Panc1 (cell line): ENCODE measurements around the gene TGFBRAP1. TPM values are rescaled to one million over a fixed set of nuclear protein-coding genes. Genes with fewer than 3 reads are reported as not detected.

Experiments used
- ATAC-seq: fragments of 200-7000 bp; cut with Tn5 transposase; 2 replicates; pipeline ENCODE4 v1.9.1; 2020; ENCODE audit warnings: mild to moderate bottlenecking, moderate library complexity
- BruUV-seq: library from RNA; stranded (reverse); fragments of 400-500 nt; replicated peaks from 2 replicates; lab custom pipeline; 2021; lab: Mats Ljungman, UMichigan
- CTCF ChIA-PET: fragments of 300-600 bp; sonication (Branson Sonifier 250); formaldehyde crosslinking; loops from one replicate; lab custom pipeline; 2022; ENCODE audit warnings: antibody characterized with exemption; lab: Charles Lee
- POLR2A ChIA-PET: fragments of 300-600 bp; sonication (Branson Sonifier 250); formaldehyde crosslinking; loops from one replicate; lab custom pipeline; 2022; ENCODE audit warnings: antibody characterized with exemption; lab: Charles Lee
- DNase-seq: peaks from one replicate; pipeline ENCODE4 v3.0.0-alpha.2; 2010; ENCODE audit warnings: low read depth, low spot score
- H3K27ac ChIP-seq: 2 replicates; pipeline ENCODE4 v1.5.1; 2011; ENCODE audit warnings: mild to moderate bottlenecking, low read length, inconsistent platforms
- H3K27me3 ChIP-seq: fragments of 200-500 bp; sonication (Bioruptor generic); 2 replicates; pipeline ENCODE4 v1.6.0; 2014; ENCODE audit warnings: low read length, inconsistent platforms; ENCODE audit not compliant: control insufficient read depth, insufficient read depth
- H3K36me3 ChIP-seq: fragments of 200-500 bp; sonication (Bioruptor generic); 2 replicates; pipeline ENCODE4 v1.5.1; 2014; ENCODE audit warnings: inconsistent platforms, mild to moderate bottlenecking, low read length, moderate library complexity; ENCODE audit not compliant: control insufficient read depth, insufficient read depth
- H3K4me1 ChIP-seq: 2 replicates; pipeline ENCODE4 v1.5.1; 2011; ENCODE audit warnings: inconsistent platforms, mild to moderate bottlenecking, low read length, moderate library complexity; ENCODE audit not compliant: control insufficient read depth, insufficient read depth
- H3K4me3 ChIP-seq, 2 experiments: 2 replicates each; pipeline ENCODE4 v1.5.1; 2011 to 2012; ENCODE audit warnings: low read depth in 2 of 2, low read length in 2 of 2, mild to moderate bottlenecking in 2 of 2, inconsistent platforms in 1 of 2, moderate library complexity in 1 of 2
- H3K9me3 ChIP-seq: fragments of 200-500 bp; sonication (Bioruptor generic); 2 replicates; pipeline ENCODE4 v1.5.1; 2014; ENCODE audit warnings: low read depth, mild to moderate bottlenecking, inconsistent platforms, low read length, moderate library complexity; ENCODE audit not compliant: control insufficient read depth, insufficient read depth
- CTCF ChIP-seq: fragments of 450-650 bp; IDR thresholded peaks from 2 replicates; pipeline ENCODE4 v1.5.1; 2017; ENCODE audit warnings: mild to moderate bottlenecking
- POLR2AphosphoS5 ChIP-seq: IDR thresholded peaks from 2 replicates; pipeline ENCODE4 v1.6.1; 2012; ENCODE audit warnings: mild to moderate bottlenecking, low read depth, low read length, moderate library complexity
- REST ChIP-seq, 2 experiments: IDR thresholded peaks; 2 replicates each; pipeline ENCODE4 v1.6.1; 2011 to 2012; ENCODE audit warnings: low read depth in 2 of 2, control low read depth in 1 of 2, low read length in 1 of 2, mild to moderate bottlenecking in 1 of 2, moderate library complexity in 1 of 2; ENCODE audit not compliant: insufficient read depth in 1 of 2
- SIN3A ChIP-seq: IDR thresholded peaks from 2 replicates; pipeline ENCODE4 v1.6.1; 2012; ENCODE audit warnings: low read depth, mild to moderate bottlenecking, low read length, moderate library complexity, borderline replicate concordance; ENCODE audit not compliant: insufficient read depth
- TCF7L2 ChIP-seq: IDR thresholded peaks from 2 replicates; pipeline ENCODE4 v1.6.1; 2011; ENCODE audit warnings: mild to moderate bottlenecking, low read depth, low read length, inconsistent platforms
- in situ Hi-C: cut with HindIII; loops from 2 replicates; pipeline ENCODE4 v1.10.0; 2016; ENCODE audit warnings: low sequenced_read_pairs, low pct_unique_long_range_greater_than_20kb
- intact Hi-C: fragments of 100-400 bp; cut with micrococcal nuclease; formaldehyde crosslinking; loops from one replicate; pipeline ENCODE4 v1.10.0; 2022; ENCODE audit not compliant: unreplicated experiment
- total RNA-seq: library from RNA; stranded (reverse); gene quantifications from one replicate; pipeline ENCODE4 v1.2.1, GENCODE V29; 2021; ENCODE audit not compliant: unreplicated experiment

The TGFBRAP1 gene
- total RNA-seq, 1 experiment from 2014 or later = 32.7 TPM

GRCh38 chr2:105231232-105231619 lies 98.3 kb downstream of the TGFBRAP1 start:
- H3K9me3 ChIP-seq = no peaks in the 10 kb centered on the region
- no peak overlapping the region for H3K27ac ChIP-seq
- TF ChIP-seq REST (IDR thresholded peaks at IDR 0.05; ENCODE audit: insufficient read depth in 1 of 2, low read depth in 2 of 2, low read length in 1 of 2) (no peak), TCF7L2 (no peak), CTCF (no peak), POLR2AphosphoS5 (no peak), SIN3A (no peak)
- intact Hi-C loops (no loop called here), in situ Hi-C loops (no loop called here)
- no TSS peak for BruUV-seq
- ChIA-PET POLR2A (no interaction called here), CTCF (interaction anchor here (0.7 kb wide), 1 partner anchor 105 kb away, joined by 5 read pairs; no protein-coding TSS in a partner anchor)
- H3K4me1 ChIP-seq = no peaks in the 10 kb centered on the region
- H3K4me3 ChIP-seq = no peak overlapping the region
- ATAC-seq = no peak
- DNase-seq = no peak
- no peaks in the 10 kb centered on the region; the same call in 1 of the 2 replicates for H3K27me3 ChIP-seq
- no peaks in the 10 kb centered on the region for H3K36me3 ChIP-seq

- Histone ChIP-seq H3K27me3 (peaks cover 5% of the 10 kb centered on the region), H3K4me3 (no peak overlapping the region), H3K27ac (no peak overlapping the region), H3K4me1 (no peaks in the 10 kb centered on the region), H3K36me3 (no peaks in the 10 kb centered on the region), H3K9me3 (no peaks in the 10 kb centered on the region)
- BruUV-seq = no TSS peak
- DNase-seq (no peak), ATAC-seq (no peak)
- ChIA-PET POLR2A (no interaction called here), CTCF (no interaction called here)
- TF ChIP-seq CTCF = no peak
- no peak for TF ChIP-seq POLR2AphosphoS5
- TF ChIP-seq SIN3A = no peak
- no peak for TF ChIP-seq REST (IDR thresholded peaks at IDR 0.05; ENCODE audit: insufficient read depth in 1 of 2, low read depth in 2 of 2, low read length in 1 of 2)
- no peak for TF ChIP-seq TCF7L2
- in situ Hi-C loops (no loop called here), intact Hi-C loops (no loop called here)
Measured at GRCh38 chr2:105224444-105224843, 105.1 kb downstream of the TGFBRAP1 start.
